SK-MEL-5 (cell line): Measurements from ENCODE around the gene MAMLD1. TPM values are rescaled to one million over a fixed set of nuclear protein-coding genes. Genes with fewer than 3 reads are reported as not detected.
A peak's percentile ranks its signal among the peaks of the same experiment; 100 is the strongest.

ENCODE experiments used
- DNase-seq: peaks from one replicate; pipeline ENCODE4 v3.0.0-alpha.2; 2016; ENCODE audit warnings: low read depth, low spot score
- in situ Hi-C: cut with HindIII; loops from 2 replicates; pipeline ENCODE4 v1.10.0; 2016; ENCODE audit warnings: low sequenced_read_pairs, high pct_unique_total_duplicates, low pct_unique_long_range_greater_than_20kb
- total RNA-seq: library from RNA; depleted of rRNA; stranded (reverse); fragments of >200 nt; shearing (Covaris generic); gene quantifications from 2 replicates; pipeline ENCODE4 v1.2.3, GENCODE V29; 2014

The MAMLD1 gene
- total RNA-seq, 1 experiment from 2014 or later, result 0.08 TPM

- in situ Hi-C loops, result no loop called here
- DNase-seq, result no peak
These were observed 7.6 kb downstream of the MAMLD1 start for GRCh38 chrX:150370589-150371312.

GRCh38 chrX:150371877-150372276 lies 8.8 kb downstream of the MAMLD1 start:
- in situ Hi-C loops, result no loop called here

GRCh38 chrX:150372280-150372679 lies 9.2 kb downstream of the MAMLD1 start:
- peak; percentile 28 for DNase-seq
- in situ Hi-C loops, result no loop called here

More at GRCh38 chrX:150371877-150372276, 8.8 kb downstream of the MAMLD1 start:
- DNase-seq, result no peak

GRCh38 chrX:150372756-150373155 lies 9.6 kb downstream of the MAMLD1 start:
- in situ Hi-C loops, result no loop called here
- DNase-seq, result no peak

- in situ Hi-C loops, result no loop called here
- DNase-seq, result no peak
These were observed 12.2 kb downstream of the MAMLD1 start for GRCh38 chrX:150375243-150375770.

- in situ Hi-C loops, result no loop called here
These were observed 13.9 kb downstream of the MAMLD1 start for GRCh38 chrX:150377005-150377404.

GRCh38 chrX:150405006-150405405 lies 41.9 kb downstream of the MAMLD1 start:
- in situ Hi-C loops, result no loop called here

More at GRCh38 chrX:150377005-150377404, 13.9 kb downstream of the MAMLD1 start:
- no peak for DNase-seq

GRCh38 chrX:150405576-150405975 lies 42.5 kb downstream of the MAMLD1 start:
- in situ Hi-C loops, result no loop called here

More at GRCh38 chrX:150405006-150405405, 41.9 kb downstream of the MAMLD1 start:
- DNase-seq, result no peak

GRCh38 chrX:150406596-150406995 lies 43.5 kb downstream of the MAMLD1 start:
- DNase-seq, result no peak
- in situ Hi-C loops, result no loop called here

More at GRCh38 chrX:150405576-150405975, 42.5 kb downstream of the MAMLD1 start:
- DNase-seq, result peak; percentile 30

- in situ Hi-C loops, result no loop called here
- DNase-seq, result no peak
These were observed 44.9 kb downstream of the MAMLD1 start for GRCh38 chrX:150408007-150408406.

GRCh38 chrX:150408561-150408960 lies 45.4 kb downstream of the MAMLD1 start:
- in situ Hi-C loops, result no loop called here
- no peak for DNase-seq

- DNase-seq, result no peak
- in situ Hi-C loops, result no loop called here
These were observed 46.4 kb downstream of the MAMLD1 start for GRCh38 chrX:150409486-150409885.

GRCh38 chrX:150409964-150410363 lies 46.8 kb downstream of the MAMLD1 start:
- no peak for DNase-seq
- in situ Hi-C loops, result no loop called here

- DNase-seq, result no peak
- in situ Hi-C loops, result no loop called here
These were observed 47.4 kb downstream of the MAMLD1 start for GRCh38 chrX:150410513-150410912.

- in situ Hi-C loops, result no loop called here
- no peak for DNase-seq
These were observed 48.5 kb downstream of the MAMLD1 start for GRCh38 chrX:150411656-150412055.

- DNase-seq, result no peak
- in situ Hi-C loops, result no loop called here
These were observed 51.1 kb downstream of the MAMLD1 start for GRCh38 chrX:150414228-150414627.

- no peak for DNase-seq
- in situ Hi-C loops, result no loop called here
These were observed 53.4 kb downstream of the MAMLD1 start for GRCh38 chrX:150416469-150416868.

- in situ Hi-C loops, result no loop called here
These were observed 58.7 kb downstream of the MAMLD1 start for GRCh38 chrX:150421816-150422215.

GRCh38 chrX:150429594-150429993 lies 66.5 kb downstream of the MAMLD1 start:
- DNase-seq, result no peak
- in situ Hi-C loops, result no loop called here

More at GRCh38 chrX:150421816-150422215, 58.7 kb downstream of the MAMLD1 start:
- no peak for DNase-seq
